Measurements from ENCODE around the gene IL31RA. TPM values are rescaled to one million over a fixed set of nuclear protein-coding genes. Genes with fewer than 3 reads are reported as not detected.

IL31RA gene
- total RNA-seq, 3 donors from 2014 or later = not detected

GRCh38 chr5:55851675-55851979 is 470 bp downstream of the IL31RA start:
- DNase-seq (no peak), ATAC-seq (no peak)
- peaks cover 18% of the 10 kb centered on the region for H3K4me1 Mint-ChIP-seq (ENCODE audit: low read depth)
- H3K27me3 Mint-ChIP-seq (ENCODE audit: low read depth) = peaks cover 17% of the 10 kb centered on the region
- no peak overlapping the region for H3K4me3 Mint-ChIP-seq
- no peaks in the 10 kb centered on the region for H3K36me3 Mint-ChIP-seq (ENCODE audit: insufficient read depth)
- H3K9me3 Mint-ChIP-seq = no peaks in the 10 kb centered on the region

DNA sequence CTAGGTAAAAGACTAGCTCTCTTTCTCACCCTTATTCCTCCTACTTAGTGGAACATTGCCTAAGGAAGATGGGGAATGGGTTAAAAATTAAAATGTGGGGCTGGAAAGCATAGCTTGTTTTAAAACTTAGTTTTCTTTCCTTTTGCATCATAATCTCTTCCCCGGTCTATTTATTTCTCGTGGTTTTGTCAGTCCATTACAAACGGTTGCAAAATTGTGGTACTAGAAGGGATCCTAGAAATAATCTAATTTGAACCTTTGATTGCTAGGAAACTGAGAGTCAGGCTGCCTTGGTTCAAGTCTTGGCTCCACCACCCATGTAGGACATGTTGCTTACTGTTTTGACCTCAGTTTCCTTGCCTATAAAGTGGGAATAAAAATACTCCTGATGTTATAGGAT is 1.3 kb downstream of the IL31RA start:
- Mint-ChIP-seq H3K9me3 (no peaks in the 10 kb centered on the region), H3K36me3 (ENCODE audit: insufficient read depth) (no peaks in the 10 kb centered on the region), H3K4me3 (no peak overlapping the region), H3K27me3 (ENCODE audit: low read depth) (peaks cover 17% of the 10 kb centered on the region), H3K4me1 (ENCODE audit: low read depth) (peaks cover 27% of the 10 kb centered on the region)
- ATAC-seq (no peak), DNase-seq (no peak)

GRCh38 chr5:55853041-55853670 is 2.0 kb downstream of the IL31RA start:
- no peak for ATAC-seq
- Mint-ChIP-seq H3K9me3 (no peaks in the 10 kb centered on the region), H3K27me3 (ENCODE audit: low read depth) (peaks cover 17% of the 10 kb centered on the region), H3K4me3 (no peak overlapping the region), H3K36me3 (ENCODE audit: insufficient read depth) (no peaks in the 10 kb centered on the region), H3K4me1 (ENCODE audit: low read depth) (peaks cover 29% of the 10 kb centered on the region)
- no peak for DNase-seq

DNA sequence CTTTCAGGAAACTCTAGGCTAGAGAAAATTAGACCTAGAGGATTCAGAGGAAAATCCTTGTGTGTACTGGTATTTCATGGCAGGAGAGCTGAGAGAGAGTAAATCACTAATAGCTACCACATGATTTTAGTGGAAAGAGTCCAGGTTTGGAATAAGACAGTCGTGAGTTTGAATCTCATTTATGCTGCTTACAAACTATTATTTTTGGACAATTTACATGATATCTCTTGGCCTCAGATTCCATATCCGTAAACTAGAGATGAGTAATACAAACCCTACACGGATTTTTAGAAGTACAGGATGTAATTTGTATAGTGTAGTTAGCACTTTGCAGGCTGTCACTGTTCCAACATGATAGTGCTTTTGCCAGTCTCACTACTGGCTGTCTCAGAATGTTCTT is 2.7 kb downstream of the IL31RA start:
- Mint-ChIP-seq H3K27me3 (ENCODE audit: low read depth) (peaks cover 18% of the 10 kb centered on the region), H3K36me3 (ENCODE audit: insufficient read depth) (no peaks in the 10 kb centered on the region), H3K4me3 (no peak overlapping the region), H3K4me1 (ENCODE audit: low read depth) (peaks cover 29% of the 10 kb centered on the region), H3K9me3 (no peaks in the 10 kb centered on the region)
- ATAC-seq (no peak), DNase-seq (no peak)

- H3K4me1 Mint-ChIP-seq (ENCODE audit: low read depth) = peaks cover 29% of the 10 kb centered on the region
- H3K9me3 Mint-ChIP-seq = no peaks in the 10 kb centered on the region
- no peak for DNase-seq
- H3K27me3 Mint-ChIP-seq (ENCODE audit: low read depth) = peaks cover 12% of the 10 kb centered on the region
- H3K4me3 Mint-ChIP-seq = no peak overlapping the region
- no peaks in the 10 kb centered on the region for H3K36me3 Mint-ChIP-seq (ENCODE audit: insufficient read depth)
- peak; percentile 18 to 30 for ATAC-seq
These were observed 4.4 kb downstream of the IL31RA start for GRCh38 chr5:55855509-55855908.

DNA sequence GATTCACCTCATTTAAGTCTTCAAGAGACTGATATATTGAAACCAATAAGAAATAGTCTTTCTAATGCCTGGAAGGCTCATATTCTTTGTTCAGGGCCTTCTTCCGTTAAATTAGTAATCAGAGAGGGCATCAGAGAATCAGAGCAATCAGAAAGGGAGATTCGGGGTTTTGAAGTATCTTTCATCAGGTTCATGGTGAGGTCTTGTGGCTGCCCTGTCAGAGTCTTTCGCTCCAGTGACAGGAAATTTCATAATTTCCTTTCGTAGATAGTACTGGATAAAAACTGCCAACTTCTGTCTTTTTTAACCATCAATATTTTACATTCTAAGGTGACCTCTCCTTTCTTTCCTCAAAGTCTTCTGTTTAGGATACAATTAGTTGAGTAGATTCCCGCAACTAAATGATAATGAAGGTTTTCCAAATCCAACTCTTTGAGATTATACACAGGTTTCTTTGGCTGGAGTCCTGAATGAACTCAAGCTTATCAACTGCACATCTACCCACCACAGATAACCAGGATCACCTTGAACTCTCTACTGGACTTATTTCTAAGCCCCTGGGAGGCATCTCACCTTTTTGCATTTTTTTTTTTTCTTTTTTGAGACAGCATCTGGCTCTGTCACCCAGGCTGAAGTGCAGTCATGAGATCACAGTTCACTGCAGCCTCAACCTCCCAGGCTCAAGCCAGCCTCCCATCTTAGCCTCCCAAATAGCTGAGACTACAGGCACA is 5.5 kb downstream of the IL31RA start:
- Mint-ChIP-seq H3K4me1 (ENCODE audit: low read depth) (peaks cover 26% of the 10 kb centered on the region), H3K36me3 (ENCODE audit: insufficient read depth) (no peaks in the 10 kb centered on the region), H3K4me3 (peak overlapping the region; percentile 45), H3K27me3 (ENCODE audit: low read depth) (peaks cover 7% of the 10 kb centered on the region), H3K9me3 (no peaks in the 10 kb centered on the region)
- DNase-seq (no peak), ATAC-seq (peak in 1 of 2 donors; percentile 75)

- no peak overlapping the region for H3K4me3 Mint-ChIP-seq
- H3K4me1 Mint-ChIP-seq (ENCODE audit: low read depth) = peaks cover 26% of the 10 kb centered on the region
- H3K27me3 Mint-ChIP-seq (ENCODE audit: low read depth) = peaks cover 5% of the 10 kb centered on the region
- no peak for DNase-seq
- no peak for ATAC-seq
- no peaks in the 10 kb centered on the region for H3K9me3 Mint-ChIP-seq
- no peaks in the 10 kb centered on the region for H3K36me3 Mint-ChIP-seq (ENCODE audit: insufficient read depth)
These were observed 6.1 kb downstream of the IL31RA start for GRCh38 chr5:55857247-55857640.

DNA sequence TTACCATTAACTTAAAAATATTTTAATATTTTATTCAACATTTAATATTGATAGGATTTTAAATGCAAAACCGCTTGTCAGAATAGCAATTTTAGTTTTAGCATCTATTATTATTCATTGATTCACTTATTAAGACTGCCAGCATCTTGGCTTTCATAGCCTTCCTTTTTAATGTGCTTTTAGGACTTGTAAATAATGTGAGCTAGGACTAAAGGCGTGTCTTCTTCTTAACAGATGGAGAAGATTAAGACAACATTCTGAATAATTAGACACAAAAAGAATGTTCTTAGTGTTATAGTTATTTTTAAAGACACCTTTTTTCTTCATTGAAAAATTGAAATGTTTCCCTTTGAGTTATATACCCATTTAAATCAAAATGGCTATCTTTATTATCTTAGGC is 6.9 kb downstream of the IL31RA start:
- peaks cover 5% of the 10 kb centered on the region for H3K27me3 Mint-ChIP-seq (ENCODE audit: low read depth)

DNA sequence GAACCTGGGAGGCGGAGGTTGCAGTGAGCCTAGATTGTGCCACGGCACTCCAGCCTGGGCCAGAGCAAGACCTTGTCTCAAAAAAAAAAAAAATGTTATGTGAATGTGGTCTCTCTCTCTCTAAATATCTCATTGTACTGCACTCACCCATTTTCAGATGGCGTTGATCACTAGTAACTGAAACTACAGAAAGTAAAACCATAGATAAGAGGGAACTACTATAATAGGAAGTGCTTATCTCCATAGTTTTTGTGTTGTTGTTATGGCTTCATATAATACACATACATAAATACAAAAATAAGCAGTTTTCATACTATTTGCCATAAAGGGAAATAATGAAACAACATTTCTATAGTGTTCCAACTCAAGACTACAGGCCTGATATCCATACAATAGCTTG is 9.1 kb downstream of the IL31RA start:
- DNase-seq (no peak), ATAC-seq (no peak)
- H3K4me3 Mint-ChIP-seq = no peak overlapping the region
- H3K36me3 Mint-ChIP-seq (ENCODE audit: insufficient read depth) = no peaks in the 10 kb centered on the region
- peaks cover 24% of the 10 kb centered on the region for H3K4me1 Mint-ChIP-seq (ENCODE audit: low read depth)
- H3K9me3 Mint-ChIP-seq = no peaks in the 10 kb centered on the region
- peaks cover 1% of the 10 kb centered on the region for H3K27me3 Mint-ChIP-seq (ENCODE audit: low read depth)

More for the DNA sequence above, 6.9 kb downstream of the IL31RA start:
- no peak for ATAC-seq
- Mint-ChIP-seq H3K36me3 (ENCODE audit: insufficient read depth) (no peaks in the 10 kb centered on the region), H3K9me3 (no peaks in the 10 kb centered on the region), H3K4me3 (no peak overlapping the region), H3K4me1 (ENCODE audit: low read depth) (peaks cover 26% of the 10 kb centered on the region)
- DNase-seq = no peak

- H3K4me1 Mint-ChIP-seq (ENCODE audit: low read depth) = peaks cover 21% of the 10 kb centered on the region
- H3K9me3 Mint-ChIP-seq = no peaks in the 10 kb centered on the region
- no peak for DNase-seq
- no peak for ATAC-seq
- H3K36me3 Mint-ChIP-seq (ENCODE audit: insufficient read depth) = no peaks in the 10 kb centered on the region
- H3K27me3 Mint-ChIP-seq (ENCODE audit: low read depth) = peaks cover 1% of the 10 kb centered on the region
- H3K4me3 Mint-ChIP-seq = no peak overlapping the region
These were observed 9.6 kb downstream of the IL31RA start for GRCh38 chr5:55860709-55861108.

DNA sequence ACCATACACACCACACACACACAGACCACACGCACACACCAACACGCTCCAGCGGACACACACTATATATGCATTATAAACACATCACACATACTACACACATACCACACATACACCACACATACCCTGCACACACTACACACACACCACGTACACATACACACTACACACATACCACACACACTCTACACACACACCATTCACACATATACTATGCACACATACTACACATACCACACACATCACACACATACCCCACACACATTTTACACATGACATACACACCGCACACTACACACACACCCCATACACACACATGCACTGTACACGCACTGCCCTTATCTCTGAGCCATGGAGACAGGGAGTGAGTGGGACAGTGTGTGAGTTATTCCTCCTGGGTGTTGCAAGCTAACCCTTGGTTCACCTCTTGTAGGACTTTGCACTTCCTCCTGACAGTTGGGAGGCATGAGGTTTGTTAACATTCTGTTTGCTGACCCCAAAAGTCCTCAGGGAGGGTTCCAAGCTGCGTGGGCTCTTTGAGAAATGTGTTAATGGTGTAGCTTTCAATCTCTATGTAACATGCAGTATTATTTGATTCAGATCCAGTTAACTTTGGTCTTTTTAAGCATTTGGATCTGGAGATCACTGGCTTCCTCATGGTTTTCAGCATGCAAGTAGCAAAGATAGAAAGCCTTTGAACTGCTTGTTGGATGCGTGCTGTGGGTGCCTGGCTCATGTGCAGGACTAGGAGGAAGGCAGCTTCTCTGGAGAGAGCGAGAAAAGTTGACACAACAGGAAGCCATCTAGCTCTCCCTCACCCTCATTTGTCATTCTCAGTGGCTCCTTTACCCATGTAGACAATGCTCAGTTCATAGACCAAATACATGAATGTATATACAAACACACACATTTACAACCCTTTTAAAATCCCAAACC is 13.7 kb downstream of the IL31RA start:
- Mint-ChIP-seq H3K36me3 (ENCODE audit: insufficient read depth) (no peaks in the 10 kb centered on the region), H3K9me3 (no peaks in the 10 kb centered on the region), H3K4me3 (no peak overlapping the region), H3K27me3 (ENCODE audit: low read depth) (no peaks in the 10 kb centered on the region), H3K4me1 (ENCODE audit: low read depth) (peaks cover 12% of the 10 kb centered on the region)
- no peak for ATAC-seq
- DNase-seq = no peak

DNA sequence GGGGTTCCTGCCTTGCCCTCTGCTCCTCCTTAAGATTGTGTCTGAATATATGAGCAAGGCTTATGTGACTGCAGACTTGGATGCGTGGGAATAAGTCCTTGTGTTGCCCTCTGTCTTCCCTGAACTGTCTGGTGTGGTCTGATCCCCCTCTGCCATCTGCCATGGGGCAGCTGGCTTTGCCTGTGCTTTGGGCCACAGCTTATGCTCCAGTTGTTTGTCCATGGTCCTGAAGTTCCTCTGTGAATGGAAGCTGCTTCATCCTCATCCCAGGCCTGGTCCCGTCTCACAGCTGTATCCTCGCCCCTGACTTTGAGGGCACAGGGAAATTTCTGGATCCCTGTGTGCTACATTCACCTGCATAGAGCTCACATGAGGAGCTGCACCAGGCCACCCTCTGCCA is 14.7 kb downstream of the IL31RA start:
- H3K36me3 Mint-ChIP-seq (ENCODE audit: insufficient read depth) = no peaks in the 10 kb centered on the region
- no peak overlapping the region for H3K4me3 Mint-ChIP-seq
- H3K9me3 Mint-ChIP-seq = no peaks in the 10 kb centered on the region
- no peak for DNase-seq
- H3K27me3 Mint-ChIP-seq (ENCODE audit: low read depth) = no peaks in the 10 kb centered on the region
- H3K4me1 Mint-ChIP-seq (ENCODE audit: low read depth) = peaks cover 12% of the 10 kb centered on the region
- no peak for ATAC-seq

GRCh38 chr5:55866485-55866884 is 15.3 kb downstream of the IL31RA start:
- no peak for DNase-seq
- no peak for ATAC-seq
- H3K27me3 Mint-ChIP-seq (ENCODE audit: low read depth) = no peaks in the 10 kb centered on the region
- no peak overlapping the region for H3K4me3 Mint-ChIP-seq
- H3K36me3 Mint-ChIP-seq (ENCODE audit: insufficient read depth) = no peaks in the 10 kb centered on the region
- peaks cover 12% of the 10 kb centered on the region for H3K4me1 Mint-ChIP-seq (ENCODE audit: low read depth)
- no peaks in the 10 kb centered on the region for H3K9me3 Mint-ChIP-seq

GRCh38 chr5:55866934-55867333 is 15.8 kb downstream of the IL31RA start:
- Mint-ChIP-seq H3K9me3 (no peaks in the 10 kb centered on the region), H3K4me1 (ENCODE audit: low read depth) (peaks cover 12% of the 10 kb centered on the region), H3K36me3 (ENCODE audit: insufficient read depth) (no peaks in the 10 kb centered on the region), H3K4me3 (no peak overlapping the region), H3K27me3 (ENCODE audit: low read depth) (no peaks in the 10 kb centered on the region)
- no peak for DNase-seq
- ATAC-seq = no peak
